Heart left ventricle (tissue), 16 donors: ENCODE measurements around the gene ARFIP1. TPM values are rescaled to one million over a fixed set of nuclear protein-coding genes. Genes with fewer than 3 reads are reported as not detected.

Experiments
- ATAC-seq, 4 donors: fragments of 200-7000 bp; cut with Tn5 transposase; one replicate each; pipeline ENCODE4 v1.9.1; 2020 to 2022; ENCODE audit warnings: moderate library complexity in 4 of 4, mild to moderate bottlenecking in 3 of 4, moderate number of reproducible peaks in 1 of 4
- DNase-seq, 5 donors: peaks; one replicate each; pipeline ENCODE4 v3.0.0-alpha.2; 2020
- H3K27ac ChIP-seq, 12 donors: fragments of 200-600 bp; sonication (generic) in 4 of 12; one replicate each; pipeline versions ENCODE4 v1.5.0 to v1.8.0; 2016 to 2022; ENCODE audit warnings: mild to moderate bottlenecking in 2 of 12
- H3K27me3 ChIP-seq, 9 donors: fragments of 200-600 bp; sonication (generic) in 2 of 9; one replicate each; pipeline versions ENCODE4 v1.5.1 to v1.8.0; 2016 to 2022; ENCODE audit warnings: mild to moderate bottlenecking in 3 of 9
- H3K36me3 ChIP-seq, 9 donors: fragments of 200-600 bp; sonication (generic) in 2 of 9; one replicate each; pipeline versions ENCODE4 v1.5.0 to v1.8.0; 2018 to 2022; ENCODE audit warnings: mild to moderate bottlenecking in 2 of 9
- H3K4me1 ChIP-seq, 12 donors: fragments of 200-600 bp; sonication (generic) in 4 of 12; one replicate each; pipeline versions ENCODE4 v1.5.0 to v1.8.0; 2016 to 2022; ENCODE audit warnings: mild to moderate bottlenecking in 3 of 12
- H3K4me3 ChIP-seq, 12 donors: fragments of 200-600 bp; sonication (generic) in 4 of 12; one replicate each; pipeline versions ENCODE4 v1.5.0 to v1.8.0; 2017 to 2022; ENCODE audit warnings: mild to moderate bottlenecking in 9 of 12, moderate library complexity in 4 of 12
- H3K9me3 ChIP-seq, 12 donors: fragments of 200-600 bp; sonication (generic) in 4 of 12; one replicate each; pipeline versions ENCODE4 v1.5.0 to v1.8.0; 2016 to 2022; ENCODE audit warnings: mild to moderate bottlenecking in 1 of 12
- POLR2A ChIP-seq, 2 donors: fragments of 450-650 bp; IDR thresholded peaks; one replicate each; pipeline ENCODE4 v1.6.1; 2017; ENCODE audit warnings: antibody characterized with exemption in 2 of 2, mild to moderate bottlenecking in 2 of 2, moderate library complexity in 2 of 2
- WGBS, 4 donors: extraction: QIAGEN DNeasy Blood & Tissue Kit in 2 of 4; methylation state at CpG; one replicate each; pipeline versions ENCODE4 v1.1.5 to v1.1.7; 2013 to 2018; 5-methylcytosine and 5-hydroxymethylcytosine counted together
- intact Hi-C, 10 donors: fragments of 100-400 bp; cut with DNase I; formaldehyde crosslinking; loops; one replicate each; pipeline versions ENCODE4 v1.11.1 to v1.14.2; 2022
- polyA plus RNA-seq, 2 donors: library from polyadenylated mRNA; stranded (reverse); fragments of 200-250 nt; gene quantifications; one replicate each; pipeline ENCODE4 v1.2.3, GENCODE V29; 2013
- total RNA-seq, 9 donors: library from RNA; depleted of rRNA in 2 of 9; stranded (reverse); fragments of >200 nt in 2 of 9; fragmentation: NEBNext Ultra II Directional in 3 of 9; extraction: Animal tissue kit (Norgen Biotek cat#: 25700) in 3 of 9; gene quantifications; one replicate each; pipeline versions ENCODE4 v1.1.0 to v1.2.4, GENCODE V29; 2016 to 2023
- TF ChIP-seq, protein P1 (sequence below), 12 donors: fragments of 200-600 bp; sonication (generic) in 4 of 12; IDR thresholded peaks; one replicate each; pipeline versions ENCODE4 v1.5.0 to v1.8.0; 2018 to 2022; ENCODE audit warnings: antibody characterized with exemption in 12 of 12, mild to moderate bottlenecking in 5 of 12
- donor health status: ischemic (EF 13 %, LVEDD 7.1; RV severe dilation, severe dysfunction).
- donor health status: healthy with polysubstance abuse.
- donor health status: DM: no; HTN: yes; CAD: no.
- donor health status: DM: no; HTN: no; CAD: no.
- donor health status: ischemic (EF 25% LVEDD 6.9; RV normal size, moderate dysfunction).
- donor health status: ischemic (EF 25% LVEDD 5.7; RV mildly dilated, moderate dysfunction).
- donor health status: healthy.
- donor health status: DM: yes; HTN: yes; CAD: no.
- donor health status: ischemic (EF 35%, LVEDD 5.7; RV mildly dilated, moderate dysfunction).
- donor health status: nonischemic (EF 11% LVEDD 7.7; RV severe dilation, severe dysfunction).
- donor health status: DM: yes; HTN: yes; CAD: no.
- donor health status: PGD.
- donor health status: ischemic (EF 29% LVEDD 5.4; RV normal size, mild dysfunction).
- donor health status: nonischemic (EF 23%, LVEDD 6.1; RV moderate dilation, normal function).

The ARFIP1 gene
- total and polyA plus RNA-seq, 11 donors: 9.0 to 30.6 (median 11.8) TPM

- H3K27ac ChIP-seq: no peak overlapping the region
- peaks cover 0 to 16% (median 0%) of the 10 kb centered on the region in 12 donors for H3K4me1 ChIP-seq
- peaks cover 0 to 37% (median 6%) of the 10 kb centered on the region in 12 donors for H3K9me3 ChIP-seq
- DNase-seq (no peak), ATAC-seq (no peak)
- intact Hi-C loops: no loop called here
- H3K36me3 ChIP-seq: peaks cover 0 to 9% (median 0%) of the 10 kb centered on the region in 9 donors
- no peaks in the 10 kb centered on the region for H3K27me3 ChIP-seq
- TF ChIP-seq POLR2A (IDR thresholded peaks at IDR 0.05): no peak
- TF ChIP-seq, protein P1, sequence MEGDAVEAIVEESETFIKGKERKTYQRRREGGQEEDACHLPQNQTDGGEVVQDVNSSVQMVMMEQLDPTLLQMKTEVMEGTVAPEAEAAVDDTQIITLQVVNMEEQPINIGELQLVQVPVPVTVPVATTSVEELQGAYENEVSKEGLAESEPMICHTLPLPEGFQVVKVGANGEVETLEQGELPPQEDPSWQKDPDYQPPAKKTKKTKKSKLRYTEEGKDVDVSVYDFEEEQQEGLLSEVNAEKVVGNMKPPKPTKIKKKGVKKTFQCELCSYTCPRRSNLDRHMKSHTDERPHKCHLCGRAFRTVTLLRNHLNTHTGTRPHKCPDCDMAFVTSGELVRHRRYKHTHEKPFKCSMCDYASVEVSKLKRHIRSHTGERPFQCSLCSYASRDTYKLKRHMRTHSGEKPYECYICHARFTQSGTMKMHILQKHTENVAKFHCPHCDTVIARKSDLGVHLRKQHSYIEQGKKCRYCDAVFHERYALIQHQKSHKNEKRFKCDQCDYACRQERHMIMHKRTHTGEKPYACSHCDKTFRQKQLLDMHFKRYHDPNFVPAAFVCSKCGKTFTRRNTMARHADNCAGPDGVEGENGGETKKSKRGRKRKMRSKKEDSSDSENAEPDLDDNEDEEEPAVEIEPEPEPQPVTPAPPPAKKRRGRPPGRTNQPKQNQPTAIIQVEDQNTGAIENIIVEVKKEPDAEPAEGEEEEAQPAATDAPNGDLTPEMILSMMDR (IDR thresholded peaks at IDR 0.05): no peak
- no peak overlapping the region for H3K4me3 ChIP-seq
Measured at GRCh38 chr4:152815078-152815477, 35.3 kb downstream of the ARFIP1 start.

DNA sequence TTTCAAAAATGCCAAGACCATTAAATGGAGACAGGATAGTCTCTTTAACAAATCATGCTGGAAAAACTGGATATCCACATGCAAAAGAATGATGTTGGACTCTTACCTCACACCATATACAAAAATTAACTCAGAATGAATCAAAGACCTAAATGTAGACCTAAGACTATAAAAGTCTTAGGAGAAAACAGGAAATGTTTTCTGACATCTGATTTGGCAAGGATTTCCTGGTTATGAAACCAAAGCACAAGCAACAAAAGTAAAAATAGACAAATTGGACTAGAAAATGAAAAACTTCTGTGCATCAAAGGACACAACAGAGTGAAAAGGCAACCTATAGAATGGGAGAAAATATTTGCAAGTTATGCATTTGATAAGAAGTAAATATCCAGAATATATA, 37.6 kb downstream of the ARFIP1 start:
- Histone ChIP-seq H3K4me1 (peaks cover 0 to 16% (median 0%) of the 10 kb centered on the region in 12 donors), H3K9me3 (peaks cover 0 to 37% (median 6%) of the 10 kb centered on the region in 12 donors), H3K27me3 (no peaks in the 10 kb centered on the region), H3K36me3 (peaks cover 0 to 9% (median 0%) of the 10 kb centered on the region in 9 donors), H3K27ac (no peak overlapping the region), H3K4me3 (no peak overlapping the region)
- DNase-seq (no peak), ATAC-seq (no peak)
- TF ChIP-seq POLR2A (IDR thresholded peaks at IDR 0.05): no peak
- TF ChIP-seq, protein P1 (IDR thresholded peaks at IDR 0.05): no peak
- intact Hi-C loops: no loop called here

DNA sequence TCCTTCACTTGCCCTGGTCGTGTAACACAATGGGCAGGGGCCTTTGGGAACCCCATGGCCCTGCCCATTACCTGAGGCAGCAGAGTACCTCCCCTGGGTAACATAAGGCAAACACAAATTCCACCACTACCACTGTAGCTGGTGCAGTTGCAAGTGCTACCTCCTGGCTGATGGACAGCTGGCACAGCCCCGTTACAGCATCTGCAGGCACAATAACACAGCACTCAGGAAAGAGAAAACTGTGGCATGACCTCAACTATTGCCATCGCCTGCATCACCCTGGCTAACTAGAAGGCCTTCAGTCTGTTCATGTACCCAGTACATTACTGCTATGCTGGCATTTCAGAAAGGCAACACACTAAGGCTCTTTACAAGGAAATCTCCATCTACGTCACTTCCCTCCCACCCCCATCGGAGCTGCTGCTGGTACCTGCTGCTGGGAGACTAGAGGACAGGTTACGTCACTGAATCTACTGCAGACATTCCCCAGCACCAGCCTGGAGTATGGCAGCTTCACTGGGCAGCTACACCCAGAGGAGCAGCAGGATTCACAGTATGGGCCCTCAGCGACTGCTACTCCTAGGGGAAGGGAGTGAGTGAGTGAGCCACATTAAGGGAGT, 39.4 kb downstream of the ARFIP1 start:
- TF ChIP-seq POLR2A (IDR thresholded peaks at IDR 0.05): no peak
- TF ChIP-seq, protein P1 (IDR thresholded peaks at IDR 0.05): no peak
- Histone ChIP-seq H3K4me3 (no peak overlapping the region), H3K27ac (no peak overlapping the region), H3K4me1 (peaks cover 0 to 16% (median 0%) of the 10 kb centered on the region in 12 donors), H3K9me3 (peaks cover 0 to 23% (median 6%) of the 10 kb centered on the region in 12 donors), H3K27me3 (no peaks in the 10 kb centered on the region), H3K36me3 (peaks cover 0 to 6% (median 0%) of the 10 kb centered on the region in 9 donors)
- ATAC-seq (peak in 1 of 4 donors; percentile 64), DNase-seq (peak in 1 of 5 donors; percentile 38)
- WGBS, 4 donors: 79 to 92% (median 87%) methylated on average over 6 to 7 of the region's 7 CpGs
- intact Hi-C loops: no loop called here

GRCh38 chr4:152820073-152820472, 40.3 kb downstream of the ARFIP1 start:
- no peak for TF ChIP-seq POLR2A (IDR thresholded peaks at IDR 0.05)
- TF ChIP-seq, protein P1 (IDR thresholded peaks at IDR 0.05): no peak
- intact Hi-C loops: no loop called here
- Histone ChIP-seq H3K36me3 (peaks cover 0 to 4% (median 0%) of the 10 kb centered on the region in 9 donors), H3K9me3 (peaks cover 0 to 18% (median 3%) of the 10 kb centered on the region in 12 donors), H3K27me3 (no peaks in the 10 kb centered on the region), H3K27ac (no peak overlapping the region), H3K4me1 (peaks cover 0 to 16% (median 0%) of the 10 kb centered on the region in 12 donors), H3K4me3 (no peak overlapping the region)
- no peak for ATAC-seq
- 95 to 99% (median 95%) methylated on average over 2 of the region's 2 CpGs for WGBS, 4 donors
- no peak for DNase-seq
